CD4-positive, alpha-beta T cell treated with Interleukin-17A for 1 hour (primary cell): ENCODE results near the gene CCDC85A.

ENCODE experiments used
- DNase-seq: peaks from one replicate; pipeline ENCODE4 v3.0.0-alpha.2; 2020

Gene CCDC85A

GRCh38 chr2:56244911-56245530, 61.2 kb downstream of the CCDC85A start:
- DNase-seq, result no peak

- DNase-seq, result no peak
These were observed 65.4 kb downstream of the CCDC85A start for GRCh38 chr2:56248965-56249742.

GRCh38 chr2:56250153-56250729, 66.5 kb downstream of the CCDC85A start:
- DNase-seq, result no peak

- DNase-seq, result no peak
These were observed 76.6 kb downstream of the CCDC85A start for GRCh38 chr2:56260415-56260814.

- DNase-seq, result no peak
These were observed 78.5 kb downstream of the CCDC85A start for GRCh38 chr2:56262241-56262640.

GRCh38 chr2:56263876-56264275, 80.1 kb downstream of the CCDC85A start:
- DNase-seq, result no peak

GRCh38 chr2:56266761-56267414, 83.1 kb downstream of the CCDC85A start:
- no peak for DNase-seq

- no peak for DNase-seq
These were observed 83.6 kb downstream of the CCDC85A start for GRCh38 chr2:56267415-56267788.

GRCh38 chr2:56268856-56269255, 85.1 kb downstream of the CCDC85A start:
- no peak for DNase-seq

GRCh38 chr2:56271275-56271674, 87.5 kb downstream of the CCDC85A start:
- DNase-seq, result no peak

GRCh38 chr2:56285224-56285623, 101.4 kb downstream of the CCDC85A start:
- DNase-seq, result no peak

- DNase-seq, result no peak
These were observed 103.1 kb downstream of the CCDC85A start for GRCh38 chr2:56286936-56287335.

GRCh38 chr2:56287508-56287907, 103.7 kb downstream of the CCDC85A start:
- no peak for DNase-seq

GRCh38 chr2:56287974-56288373, 104.2 kb downstream of the CCDC85A start:
- DNase-seq, result no peak

- DNase-seq, result no peak
These were observed 105.2 kb downstream of the CCDC85A start for GRCh38 chr2:56288838-56289580.

GRCh38 chr2:56291711-56292110, 107.9 kb downstream of the CCDC85A start:
- DNase-seq, result no peak

- no peak for DNase-seq
These were observed 109.2 kb downstream of the CCDC85A start for GRCh38 chr2:56292951-56293350.

GRCh38 chr2:56295666-56296065, 111.9 kb downstream of the CCDC85A start:
- DNase-seq, result no peak

- no peak for DNase-seq
These were observed 113.9 kb downstream of the CCDC85A start for GRCh38 chr2:56297671-56298070.

- no peak for DNase-seq
These were observed 115.4 kb downstream of the CCDC85A start for GRCh38 chr2:56299171-56299691.

- no peak for DNase-seq
These were observed 125.9 kb downstream of the CCDC85A start for GRCh38 chr2:56309626-56310170.

GRCh38 chr2:56313500-56313921, 129.7 kb downstream of the CCDC85A start:
- DNase-seq, result no peak
